Measurements from ENCODE around the gene ANKRD34B. TPM values are rescaled to one million over a fixed set of nuclear protein-coding genes. Genes with fewer than 3 reads are reported as not detected.
"Not testable (repeated sequence)": the region's sequence is repeated elsewhere in the genome, so short reads cannot be mapped to it uniquely, and the experiment has no call there.

Gene ANKRD34B
- total RNA-seq, 3 donors from 2014 or later (not counting 1 experiment from before 2014, with no cell fraction given): not detected

GRCh38 chr5:80588858-80589540 lies 18.9 kb upstream of the ANKRD34B start:
- Mint-ChIP-seq H3K4me3 (no peak overlapping the region), H3K9me3 (no peaks in the 10 kb centered on the region), H3K27ac (no peak overlapping the region), H3K36me3 (no peaks in the 10 kb centered on the region), H3K4me1 (no peaks in the 10 kb centered on the region), H3K27me3 (ENCODE audit: low read depth in 2 of 2) (peaks cover 8 to 11% of the 10 kb centered on the region in 2 donors)
- DNase-seq (no peak), ATAC-seq (no peak)
- Histone ChIP-seq H3K4me3 (ENCODE audit: low read length) (no peak overlapping the region), H3K27ac (ENCODE audit: low read length) (no peak overlapping the region), H3K4me1 (ENCODE audit: control insufficient read depth, insufficient read depth, low read length) (no peaks in the 10 kb centered on the region), H3K36me3 (ENCODE audit: control insufficient read depth, insufficient read depth, low read length) (no peaks in the 10 kb centered on the region), H3K9me3 (ENCODE audit: control insufficient read depth, insufficient read depth, low read length) (no peaks in the 10 kb centered on the region), H3K27me3 (ENCODE audit: control insufficient read depth, insufficient read depth, low read length) (no peaks in the 10 kb centered on the region)
- intact Hi-C loops (cut with micrococcal nuclease): no loop called here
- no peak for TF ChIP-seq CTCF (IDR thresholded peaks at IDR 0.05)
- 81% methylated on average over 6 of the region's 8 CpGs for WGBS (ENCODE audit: insufficient coverage)

GRCh38 chr5:80584770-80585169 lies 14.7 kb upstream of the ANKRD34B start:
- Histone ChIP-seq H3K27ac (ENCODE audit: low read length) (no peak overlapping the region), H3K4me3 (ENCODE audit: low read length) (no peak overlapping the region), H3K36me3 (ENCODE audit: control insufficient read depth, insufficient read depth, low read length) (no peaks in the 10 kb centered on the region), H3K9me3 (ENCODE audit: control insufficient read depth, insufficient read depth, low read length) (no peaks in the 10 kb centered on the region), H3K27me3 (ENCODE audit: control insufficient read depth, insufficient read depth, low read length) (no peaks in the 10 kb centered on the region), H3K4me1 (ENCODE audit: control insufficient read depth, insufficient read depth, low read length) (no peaks in the 10 kb centered on the region)
- no peak for DNase-seq
- intact Hi-C loops (cut with micrococcal nuclease): no loop called here
- Mint-ChIP-seq H3K27me3 (ENCODE audit: low read depth in 2 of 2) (peaks cover 0 to 6% of the 10 kb centered on the region in 2 donors), H3K27ac (no peak overlapping the region), H3K4me1 (no peaks in the 10 kb centered on the region), H3K36me3 (no peaks in the 10 kb centered on the region), H3K4me3 (no peak overlapping the region), H3K9me3 (no peaks in the 10 kb centered on the region)
- WGBS (ENCODE audit: insufficient coverage): 92% methylated on average over 6 of the region's 6 CpGs
- TF ChIP-seq CTCF (IDR thresholded peaks at IDR 0.05): no peak
- no peak for ATAC-seq

- H3K4me3 Mint-ChIP-seq; H3K4me3 ChIP-seq (ENCODE audit: low read length); H3K9me3 ChIP-seq (ENCODE audit: control insufficient read depth, insufficient read depth, low read length); H3K27ac ChIP-seq (ENCODE audit: low read length); H3K36me3 Mint-ChIP-seq; H3K4me1 ChIP-seq (ENCODE audit: control insufficient read depth, insufficient read depth, low read length); H3K9me3 Mint-ChIP-seq; H3K36me3 ChIP-seq (ENCODE audit: control insufficient read depth, insufficient read depth, low read length); DNase-seq; H3K27me3 ChIP-seq (ENCODE audit: control insufficient read depth, insufficient read depth, low read length); ATAC-seq; intact Hi-C loops (cut with micrococcal nuclease); H3K27ac Mint-ChIP-seq; H3K4me1 Mint-ChIP-seq: not testable (repeated sequence)
- peaks cover 10 to 13% of the 10 kb centered on the region in 2 donors for H3K27me3 Mint-ChIP-seq (ENCODE audit: low read depth in 2 of 2)
- 83% methylated on average over 1 of the region's 3 CpGs for WGBS (ENCODE audit: insufficient coverage)
Observed at GRCh38 chr5:80580291-80580690, 10.2 kb upstream of the ANKRD34B start.

GRCh38 chr5:80579050-80579449 lies 9.0 kb upstream of the ANKRD34B start:
- TF ChIP-seq CTCF (IDR thresholded peaks at IDR 0.05): no peak
- DNase-seq (no peak), ATAC-seq (no peak)
- H3K4me1 Mint-ChIP-seq: no peaks in the 10 kb centered on the region
- peaks cover 2% of the 10 kb centered on the region for H3K27me3 ChIP-seq (ENCODE audit: control insufficient read depth, insufficient read depth, low read length)
- WGBS (ENCODE audit: insufficient coverage): 89% methylated on average over 2 of the region's 2 CpGs
- no peaks in the 10 kb centered on the region for H3K9me3 Mint-ChIP-seq
- no peak overlapping the region for H3K27ac ChIP-seq (ENCODE audit: low read length)
- no peaks in the 10 kb centered on the region for H3K36me3 Mint-ChIP-seq
- no peak overlapping the region for H3K27ac Mint-ChIP-seq
- H3K9me3 ChIP-seq (ENCODE audit: control insufficient read depth, insufficient read depth, low read length): no peaks in the 10 kb centered on the region
- no peaks in the 10 kb centered on the region for H3K4me1 ChIP-seq (ENCODE audit: control insufficient read depth, insufficient read depth, low read length)
- no peak overlapping the region for H3K4me3 Mint-ChIP-seq
- H3K36me3 ChIP-seq (ENCODE audit: control insufficient read depth, insufficient read depth, low read length): no peaks in the 10 kb centered on the region
- no peak overlapping the region for H3K4me3 ChIP-seq (ENCODE audit: low read length)
- intact Hi-C loops (cut with micrococcal nuclease): no loop called here
- peaks cover 13 to 19% of the 10 kb centered on the region in 2 donors for H3K27me3 Mint-ChIP-seq (ENCODE audit: low read depth in 2 of 2)
